IMR-90 (cell line): Measurements from ENCODE around the gene DGKG.

Experiments
- CHD1 ChIP-seq: IDR thresholded peaks from 2 replicates; pipeline ENCODE4 v1.6.1; 2012; ENCODE audit warnings: low read depth, low read length, improper control_type of control experiment
- MAFK ChIP-seq: IDR thresholded peaks from 2 replicates; pipeline ENCODE4 v1.6.1; 2012; ENCODE audit warnings: low read depth, low read length, improper control_type of control experiment
- MAZ ChIP-seq: IDR thresholded peaks from 2 replicates; pipeline ENCODE4 v1.6.1; 2012; ENCODE audit warnings: low read depth, mild to moderate bottlenecking, low read length, improper control_type of control experiment, moderate library complexity, borderline replicate concordance
- POLR2A ChIP-seq: IDR thresholded peaks from 2 replicates; pipeline ENCODE4 v1.6.1; 2012; ENCODE audit warnings: mild to moderate bottlenecking, low read depth, low read length
- RAD21 ChIP-seq: IDR thresholded peaks from 2 replicates; pipeline ENCODE4 v1.6.1; 2012; ENCODE audit warnings: low read length, improper control_type of control experiment
- RCOR1 ChIP-seq: IDR thresholded peaks from 2 replicates; pipeline ENCODE4 v1.6.1; 2012; ENCODE audit warnings: mild to moderate bottlenecking, low read length, improper control_type of control experiment; ENCODE audit not compliant: insufficient replicate concordance
- TF ChIP-seq, protein P1 (sequence below): conservative IDR thresholded peaks from 2 replicates; pipeline ENCODE4 v1.5.1; 2012; ENCODE audit warnings: mild to moderate bottlenecking, low read depth, low read length, improper control_type of control experiment
- TF ChIP-seq, protein P2 (sequence below): fragments of 150-350 bp; IDR thresholded peaks from 2 replicates; pipeline ENCODE4 v1.6.1; 2017; ENCODE audit warnings: mild to moderate bottlenecking, antibody characterized with exemption, low read length, low read depth
- TF ChIP-seq, protein P3 (sequence below): fragments of 150-350 bp; IDR thresholded peaks from 2 replicates; pipeline ENCODE4 v1.6.1; 2016; ENCODE audit warnings: low read depth, mild to moderate bottlenecking, low read length, moderate library complexity, borderline replicate concordance

DNA sequence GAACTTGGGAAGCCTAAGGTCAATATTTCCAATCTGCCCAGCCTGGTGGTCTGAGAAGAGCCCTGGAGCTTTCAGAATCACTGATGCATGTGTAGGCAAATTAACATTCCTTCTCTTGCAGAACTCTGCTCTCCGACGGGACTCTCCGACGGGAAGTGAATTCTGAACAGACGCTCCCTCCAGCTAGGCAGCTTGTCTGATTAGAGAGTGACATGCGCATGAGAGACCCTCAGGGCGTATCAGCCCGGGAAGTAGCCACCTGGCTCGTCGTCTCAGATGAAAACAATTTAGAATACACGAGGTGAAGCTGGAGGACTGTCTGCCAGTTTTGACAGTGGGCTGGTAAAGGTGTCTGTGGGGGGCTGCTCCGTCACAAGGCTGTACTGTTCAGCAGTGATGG, 103.1 kb downstream of the DGKG start:
- TF ChIP-seq, protein P1, sequence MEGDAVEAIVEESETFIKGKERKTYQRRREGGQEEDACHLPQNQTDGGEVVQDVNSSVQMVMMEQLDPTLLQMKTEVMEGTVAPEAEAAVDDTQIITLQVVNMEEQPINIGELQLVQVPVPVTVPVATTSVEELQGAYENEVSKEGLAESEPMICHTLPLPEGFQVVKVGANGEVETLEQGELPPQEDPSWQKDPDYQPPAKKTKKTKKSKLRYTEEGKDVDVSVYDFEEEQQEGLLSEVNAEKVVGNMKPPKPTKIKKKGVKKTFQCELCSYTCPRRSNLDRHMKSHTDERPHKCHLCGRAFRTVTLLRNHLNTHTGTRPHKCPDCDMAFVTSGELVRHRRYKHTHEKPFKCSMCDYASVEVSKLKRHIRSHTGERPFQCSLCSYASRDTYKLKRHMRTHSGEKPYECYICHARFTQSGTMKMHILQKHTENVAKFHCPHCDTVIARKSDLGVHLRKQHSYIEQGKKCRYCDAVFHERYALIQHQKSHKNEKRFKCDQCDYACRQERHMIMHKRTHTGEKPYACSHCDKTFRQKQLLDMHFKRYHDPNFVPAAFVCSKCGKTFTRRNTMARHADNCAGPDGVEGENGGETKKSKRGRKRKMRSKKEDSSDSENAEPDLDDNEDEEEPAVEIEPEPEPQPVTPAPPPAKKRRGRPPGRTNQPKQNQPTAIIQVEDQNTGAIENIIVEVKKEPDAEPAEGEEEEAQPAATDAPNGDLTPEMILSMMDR, result no peak
- TF ChIP-seq POLR2A, result no peak
- TF ChIP-seq RAD21, result no peak
- TF ChIP-seq CHD1, result no peak
- TF ChIP-seq, protein P2, sequence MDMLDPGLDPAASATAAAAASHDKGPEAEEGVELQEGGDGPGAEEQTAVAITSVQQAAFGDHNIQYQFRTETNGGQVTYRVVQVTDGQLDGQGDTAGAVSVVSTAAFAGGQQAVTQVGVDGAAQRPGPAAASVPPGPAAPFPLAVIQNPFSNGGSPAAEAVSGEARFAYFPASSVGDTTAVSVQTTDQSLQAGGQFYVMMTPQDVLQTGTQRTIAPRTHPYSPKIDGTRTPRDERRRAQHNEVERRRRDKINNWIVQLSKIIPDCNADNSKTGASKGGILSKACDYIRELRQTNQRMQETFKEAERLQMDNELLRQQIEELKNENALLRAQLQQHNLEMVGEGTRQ, result no peak
- TF ChIP-seq, protein P3, sequence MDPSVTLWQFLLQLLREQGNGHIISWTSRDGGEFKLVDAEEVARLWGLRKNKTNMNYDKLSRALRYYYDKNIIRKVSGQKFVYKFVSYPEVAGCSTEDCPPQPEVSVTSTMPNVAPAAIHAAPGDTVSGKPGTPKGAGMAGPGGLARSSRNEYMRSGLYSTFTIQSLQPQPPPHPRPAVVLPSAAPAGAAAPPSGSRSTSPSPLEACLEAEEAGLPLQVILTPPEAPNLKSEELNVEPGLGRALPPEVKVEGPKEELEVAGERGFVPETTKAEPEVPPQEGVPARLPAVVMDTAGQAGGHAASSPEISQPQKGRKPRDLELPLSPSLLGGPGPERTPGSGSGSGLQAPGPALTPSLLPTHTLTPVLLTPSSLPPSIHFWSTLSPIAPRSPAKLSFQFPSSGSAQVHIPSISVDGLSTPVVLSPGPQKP, result no peak
- TF ChIP-seq MAZ, result no peak
- TF ChIP-seq MAFK, result no peak
- no peak for TF ChIP-seq RCOR1
